GM18868 (cell line): Measurements from ENCODE around the gene CDKL1.

Source experiments
- ATAC-seq: cut with Tn5 transposase; IDR thresholded peaks from one replicate; pipeline ENCODE4 v1.9.1; 2021; ENCODE audit warnings: mild to moderate bottlenecking, moderate library complexity; ENCODE audit not compliant: unreplicated experiment

CDKL1 gene

DNA sequence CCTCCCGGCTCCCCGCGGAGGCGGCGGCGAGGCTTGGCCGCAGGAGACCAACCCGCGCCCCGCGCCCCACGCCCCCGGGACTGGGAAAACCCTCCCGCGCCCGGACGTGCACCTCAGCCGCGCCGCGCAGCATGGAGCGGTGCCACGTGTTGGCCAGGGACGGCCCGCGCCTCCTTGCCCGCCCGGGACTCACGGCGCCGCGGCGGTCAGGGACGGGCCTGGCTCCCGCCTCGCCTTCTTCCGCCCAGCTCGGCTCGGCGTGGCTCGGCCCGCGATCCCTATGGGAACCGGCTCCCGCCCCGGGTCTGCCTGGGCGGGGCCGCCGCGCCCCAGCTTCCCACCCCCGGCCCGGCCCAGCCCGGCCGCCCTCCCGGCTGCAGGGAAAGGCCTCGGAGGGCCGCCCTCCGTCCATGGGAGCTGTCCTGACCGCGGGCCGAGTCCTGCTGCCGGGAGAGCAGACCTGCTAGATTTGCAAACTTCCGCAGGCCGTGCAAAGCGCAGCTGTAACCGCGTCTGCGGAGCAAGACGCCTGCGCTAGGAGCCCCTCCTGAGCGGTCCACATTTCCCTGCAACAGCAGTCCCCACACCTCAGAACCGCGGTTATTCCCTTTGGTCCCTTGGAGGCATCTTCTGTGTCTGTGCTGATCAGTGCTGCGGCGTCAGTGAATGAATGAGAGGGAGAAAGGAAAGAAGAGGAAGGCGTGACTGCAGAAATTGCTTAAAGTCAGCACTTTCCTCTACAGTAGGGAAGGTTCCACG lies at the start of gene CDKL1:
CDKL1 (minus strand) TSS at position 251 of the 759 bp plus-strand sequence. CDS start 1,013 bp downstream, outside the sequence.
- peak; percentile 61 for ATAC-seq

DNA sequence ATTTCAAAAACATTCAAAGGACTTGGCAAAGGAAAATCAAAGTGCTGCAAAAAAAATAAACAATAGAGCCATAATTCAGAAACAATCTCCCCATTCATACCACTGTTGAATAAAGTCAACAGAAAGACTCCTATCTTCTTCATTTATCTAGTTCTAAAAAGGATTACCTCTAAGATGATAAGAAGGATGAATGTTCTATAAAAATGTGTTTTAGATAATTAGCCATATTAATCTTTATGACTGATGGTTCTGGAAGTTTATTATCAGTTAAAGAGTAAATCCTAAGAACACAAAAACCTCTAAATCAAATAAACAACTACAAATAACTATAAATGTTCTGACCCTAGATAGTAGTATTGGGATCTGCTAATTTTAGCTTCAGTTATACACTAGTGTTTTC lies 37.8 kb upstream of the CDKL1 start:
- ATAC-seq = no peak

DNA sequence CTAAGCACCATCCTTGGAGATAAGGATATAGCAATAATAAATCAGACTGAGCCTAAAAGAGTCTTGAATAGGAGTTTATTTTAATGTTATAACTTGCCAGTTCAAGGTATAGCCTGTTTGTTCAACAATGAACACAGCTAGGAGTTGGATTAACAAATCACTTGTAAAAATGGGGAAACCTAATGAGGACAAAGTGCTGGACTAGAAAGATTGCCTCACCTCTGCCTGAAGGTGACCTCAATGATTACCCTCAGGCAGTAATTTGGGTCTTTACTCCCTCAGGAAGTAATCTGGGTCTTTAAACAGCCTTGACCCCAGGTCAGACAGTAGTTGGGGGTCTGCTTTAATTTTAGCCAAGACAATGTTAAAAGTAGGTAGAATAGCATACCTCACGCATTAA lies 35.5 kb upstream of the CDKL1 start:
- ATAC-seq = no peak

DNA sequence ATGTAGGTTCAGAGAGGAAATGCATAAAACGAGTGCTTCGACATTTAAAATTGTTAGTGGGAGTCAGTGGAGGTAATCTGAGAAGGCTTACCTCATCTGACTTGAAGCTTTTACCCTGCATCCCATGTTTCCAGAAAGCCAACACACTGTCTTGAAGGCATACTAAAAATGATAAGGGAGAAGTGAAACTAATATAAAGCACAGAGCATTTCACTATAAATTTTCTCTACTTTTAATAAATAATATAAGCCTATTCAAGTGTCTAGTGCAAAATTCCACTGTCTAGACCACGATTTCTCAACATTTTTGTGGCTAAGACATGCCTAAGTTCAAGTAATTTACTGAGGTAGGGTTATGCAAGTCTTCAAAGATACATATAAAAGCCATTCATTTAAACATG lies 29.1 kb upstream of the CDKL1 start:
- no peak for ATAC-seq

DNA sequence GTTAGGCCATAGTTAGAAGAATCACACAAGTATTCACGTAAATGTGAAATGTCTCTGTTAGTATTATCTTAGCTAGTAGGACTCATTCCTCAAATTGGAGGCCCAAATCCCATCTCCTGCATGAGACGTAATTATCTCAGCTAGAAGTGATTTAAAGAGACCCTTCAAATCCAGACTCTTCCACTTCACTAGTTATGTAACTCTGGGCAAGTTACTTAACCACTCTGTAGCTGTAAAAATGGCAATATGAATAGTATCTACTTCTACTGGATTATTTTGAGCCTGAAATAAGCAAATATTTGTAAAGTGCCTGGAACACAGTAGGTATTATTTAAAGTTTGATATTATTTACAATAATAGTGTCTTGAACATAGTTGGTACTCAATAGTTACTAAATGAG lies 28.4 kb upstream of the CDKL1 start:
- ATAC-seq = no peak

DNA sequence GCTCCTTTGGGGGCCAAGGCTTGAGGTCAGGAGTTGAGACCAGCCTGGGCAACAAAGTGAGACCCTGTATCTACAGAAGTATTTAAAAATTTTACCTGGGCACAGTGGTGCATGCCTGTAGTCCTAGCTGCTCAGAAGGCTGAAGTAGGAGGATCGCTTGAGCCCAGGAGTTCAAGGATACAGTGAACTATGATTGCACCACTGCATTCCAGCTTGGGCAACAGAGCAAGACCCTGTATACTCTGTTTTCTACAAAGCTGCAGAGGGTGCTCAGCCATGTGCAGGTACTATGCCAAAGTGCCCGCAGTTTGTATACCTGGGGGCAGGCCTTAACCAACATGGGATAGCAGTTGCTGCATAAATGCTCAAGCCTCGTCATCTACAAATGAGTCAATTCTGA lies 26.8 kb upstream of the CDKL1 start:
- no peak for ATAC-seq

DNA sequence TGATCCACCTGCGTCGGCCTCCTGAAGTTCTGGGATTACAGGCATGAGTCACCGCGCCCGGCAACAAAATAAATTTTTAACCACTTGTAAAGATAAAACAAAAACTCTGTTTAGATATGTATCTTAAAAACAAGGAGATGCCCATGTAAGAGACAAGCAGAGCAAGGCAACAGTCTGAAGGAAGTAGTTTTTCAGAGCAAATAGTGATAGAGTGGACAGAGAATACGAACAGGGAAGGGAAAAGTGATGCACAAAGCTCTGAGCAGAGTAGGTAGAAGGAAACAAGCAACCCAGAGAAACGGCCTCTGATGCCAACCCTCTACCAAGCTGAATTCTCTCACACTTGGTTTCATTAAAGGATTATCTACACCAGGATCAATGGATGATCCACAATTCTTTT lies 24.8 kb upstream of the CDKL1 start:
- no peak for ATAC-seq

DNA sequence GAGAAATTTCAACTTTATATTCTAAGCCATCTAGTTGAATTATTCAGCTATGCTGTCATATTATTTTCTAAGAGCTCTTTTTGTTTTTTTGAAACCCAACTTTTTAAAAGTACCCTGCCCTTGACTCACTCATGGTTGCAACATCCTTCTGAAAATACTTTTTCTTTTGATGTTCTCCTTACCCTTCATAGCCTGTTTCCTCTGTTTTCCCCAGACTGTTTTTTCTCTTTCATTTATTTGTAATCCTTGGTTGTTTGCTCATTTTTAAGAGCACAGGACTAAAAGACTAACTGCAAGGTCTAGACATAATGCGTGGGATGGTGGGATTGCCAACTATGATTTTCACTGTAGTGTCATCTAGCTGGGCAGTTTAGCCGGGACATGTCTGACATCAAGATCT lies 21.2 kb upstream of the CDKL1 start:
- no peak for ATAC-seq

DNA sequence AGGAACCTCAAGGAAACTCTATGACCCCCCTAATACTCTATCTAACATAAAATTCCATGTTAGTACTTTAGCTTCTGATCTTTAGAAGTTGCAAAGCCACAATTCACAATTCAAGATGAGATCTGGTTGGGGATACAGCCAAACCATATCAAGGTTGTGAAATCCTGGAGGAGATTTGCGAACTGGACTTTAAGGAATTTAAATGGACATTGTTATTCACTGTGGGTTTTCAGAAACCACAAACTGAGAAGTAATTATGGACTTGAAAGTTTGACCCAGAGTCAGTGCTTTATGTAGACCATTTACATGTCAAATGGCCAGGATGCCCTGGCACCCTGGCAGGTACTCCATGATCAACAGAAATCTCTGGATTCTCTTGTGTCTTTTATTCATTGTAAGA lies 14.2 kb upstream of the CDKL1 start:
- no peak for ATAC-seq

DNA sequence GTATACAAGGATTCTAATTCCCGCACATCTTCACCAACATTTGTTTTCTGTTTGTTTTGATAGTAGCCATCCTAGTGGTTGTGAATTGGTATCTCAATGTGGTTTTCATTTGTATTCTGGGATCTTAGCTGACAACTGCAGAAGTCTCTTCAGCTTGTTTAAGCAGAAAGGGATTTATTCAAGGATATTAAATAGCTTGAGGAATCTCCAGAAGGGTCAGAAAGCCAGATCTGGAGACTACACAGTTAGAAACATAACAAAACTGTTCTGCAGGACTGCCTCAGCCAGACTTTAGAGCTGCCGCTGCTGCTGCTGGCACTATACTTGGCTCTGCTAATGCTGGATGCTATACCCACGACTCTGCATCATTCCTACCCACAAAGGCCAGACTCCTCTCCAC lies 13.4 kb upstream of the CDKL1 start:
- ATAC-seq = no peak

DNA sequence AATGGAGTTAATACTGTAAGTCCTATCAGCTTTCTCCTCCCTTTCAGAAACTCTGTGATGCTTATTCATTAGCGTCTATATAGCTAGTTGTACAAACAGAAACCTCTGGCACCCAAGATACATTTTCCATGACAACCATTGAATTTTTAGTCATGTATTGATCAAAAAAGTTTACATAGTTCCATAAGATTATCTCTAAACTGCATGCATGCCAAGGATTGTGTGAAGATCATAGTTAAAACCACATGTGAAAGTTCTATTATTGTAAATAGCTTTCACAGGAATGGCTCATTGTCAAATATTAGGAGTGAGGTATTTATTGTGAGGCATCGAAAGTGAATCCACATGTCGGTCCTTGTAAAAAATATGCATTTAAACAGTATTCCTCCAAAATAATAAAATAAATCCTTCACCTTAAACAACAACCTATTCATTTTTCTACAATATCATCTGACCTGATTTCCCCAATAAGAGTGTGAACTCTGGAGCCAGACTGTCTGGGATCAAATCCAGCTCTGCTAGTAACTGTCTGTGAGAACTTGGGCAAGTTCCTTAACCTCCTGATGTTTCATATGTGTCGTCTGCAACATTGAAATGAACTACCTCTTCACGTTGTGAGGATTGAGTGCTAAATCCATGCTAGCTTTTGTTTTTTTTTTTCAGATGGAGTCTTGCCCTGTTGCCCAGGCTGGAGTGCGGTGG lies 10.6 kb upstream of the CDKL1 start:
- ATAC-seq = no peak

DNA sequence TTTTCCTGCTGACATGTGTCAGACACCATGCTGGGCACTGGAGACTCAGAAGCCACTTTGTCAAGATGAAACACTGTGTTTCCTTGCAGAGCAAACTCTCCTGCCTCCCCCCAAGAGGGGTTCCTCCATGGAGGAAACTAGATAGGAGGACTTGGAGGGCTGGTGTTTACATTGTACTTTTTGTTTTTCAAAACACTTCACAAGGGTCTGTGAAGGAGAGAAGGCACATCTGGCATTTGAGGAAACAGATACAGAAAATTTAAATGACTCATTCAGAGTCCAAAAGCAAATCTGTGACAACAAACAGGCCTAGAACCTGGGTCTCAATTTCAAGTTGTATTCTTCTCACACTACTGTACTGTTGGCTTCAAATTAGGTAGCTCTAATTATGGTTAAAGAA lies 6.7 kb upstream of the CDKL1 start:
- ATAC-seq = no peak

DNA sequence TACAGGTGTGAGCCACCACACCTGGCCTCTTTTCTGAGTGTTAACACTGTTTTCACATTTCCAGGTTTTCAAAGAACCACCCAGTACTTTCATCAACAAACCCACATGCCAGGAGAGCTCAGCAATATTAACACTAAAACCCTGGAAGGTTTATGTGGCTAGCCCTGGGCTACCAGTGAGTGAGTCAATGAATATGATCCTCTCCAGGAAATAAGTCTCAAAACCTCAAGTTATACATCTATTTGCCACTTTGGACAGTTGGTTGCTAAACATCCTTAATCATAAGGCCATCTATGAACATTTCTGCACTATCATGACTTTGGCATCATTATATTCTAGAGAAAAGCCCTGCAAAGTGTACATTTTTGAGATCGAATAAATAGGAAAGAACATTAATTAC lies 6.3 kb upstream of the CDKL1 start:
- no peak for ATAC-seq

DNA sequence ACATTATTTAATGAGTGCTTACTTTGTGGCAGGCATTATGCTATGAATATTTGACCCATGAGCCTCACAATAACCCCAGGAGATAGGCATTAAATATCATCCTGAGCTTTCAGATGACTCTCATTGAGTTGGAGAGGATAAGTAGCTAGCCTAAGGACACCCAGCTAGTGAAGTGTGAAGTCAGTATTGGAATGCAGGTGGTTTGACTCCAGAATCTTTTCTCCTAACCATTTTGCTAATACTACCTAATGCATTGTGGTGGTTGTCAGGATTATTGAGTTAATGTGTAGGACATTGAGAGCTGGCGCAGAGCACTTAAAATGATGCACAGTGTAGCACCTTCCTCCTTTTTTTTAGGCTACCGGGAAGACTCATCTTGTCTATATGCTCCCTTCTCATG lies 3.8 kb upstream of the CDKL1 start:
- no peak for ATAC-seq

DNA sequence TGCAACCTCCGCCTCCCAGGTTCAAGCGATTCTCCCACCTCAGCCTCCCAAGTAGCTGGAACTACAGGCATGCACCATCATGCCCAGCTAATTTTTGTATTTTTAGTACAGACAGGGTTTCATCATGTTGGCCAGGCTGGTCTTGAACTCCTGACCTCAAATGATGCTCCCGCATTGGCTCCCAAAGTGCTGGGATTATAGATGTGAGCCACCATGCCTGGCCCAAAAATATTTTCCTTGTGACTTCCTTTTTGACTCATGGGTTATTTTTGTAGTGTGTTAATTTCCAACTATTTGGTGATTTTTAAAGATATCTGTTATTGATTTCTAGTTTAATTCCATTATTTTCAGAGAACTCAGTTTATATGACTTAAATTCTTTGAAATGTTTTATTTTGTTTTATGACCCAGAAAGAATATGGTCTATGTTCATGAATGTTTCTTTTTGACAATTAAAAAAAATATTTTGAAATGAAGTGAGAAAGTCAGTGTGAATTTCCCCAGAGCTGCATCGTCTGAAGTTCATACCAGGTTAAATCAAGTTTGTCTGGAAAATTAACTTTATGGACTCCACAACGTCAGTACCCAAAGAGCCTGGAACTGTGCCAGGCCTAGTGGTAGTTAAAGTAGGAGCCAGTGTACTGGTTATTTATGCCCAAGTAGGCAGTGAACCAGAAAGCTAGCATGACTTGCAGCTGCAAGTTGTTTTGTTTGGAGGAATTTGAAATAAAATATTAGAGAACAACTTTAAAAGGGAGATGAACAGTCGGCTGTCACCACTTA lies 2.8 kb upstream of the CDKL1 start:
- no peak for ATAC-seq

DNA sequence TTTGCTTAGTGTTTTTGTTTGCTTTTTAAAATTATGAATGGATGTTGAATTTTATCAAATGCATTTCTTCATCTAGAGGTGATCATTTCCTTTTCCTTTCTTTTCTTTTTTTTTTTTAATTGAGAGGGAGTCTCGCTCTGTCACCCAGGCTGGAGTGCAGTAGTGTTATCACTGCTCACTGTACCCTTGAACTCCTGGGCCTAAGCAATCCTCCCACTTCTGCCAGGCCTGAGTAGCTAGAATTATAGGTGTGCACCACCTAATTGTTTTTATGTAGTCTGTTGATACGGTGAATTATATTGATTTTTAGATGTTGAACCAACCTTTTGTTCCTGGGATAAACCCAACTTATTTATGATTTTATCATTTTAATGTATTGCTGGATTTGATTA lies 1.5 kb upstream of the CDKL1 start:
- no peak for ATAC-seq

DNA sequence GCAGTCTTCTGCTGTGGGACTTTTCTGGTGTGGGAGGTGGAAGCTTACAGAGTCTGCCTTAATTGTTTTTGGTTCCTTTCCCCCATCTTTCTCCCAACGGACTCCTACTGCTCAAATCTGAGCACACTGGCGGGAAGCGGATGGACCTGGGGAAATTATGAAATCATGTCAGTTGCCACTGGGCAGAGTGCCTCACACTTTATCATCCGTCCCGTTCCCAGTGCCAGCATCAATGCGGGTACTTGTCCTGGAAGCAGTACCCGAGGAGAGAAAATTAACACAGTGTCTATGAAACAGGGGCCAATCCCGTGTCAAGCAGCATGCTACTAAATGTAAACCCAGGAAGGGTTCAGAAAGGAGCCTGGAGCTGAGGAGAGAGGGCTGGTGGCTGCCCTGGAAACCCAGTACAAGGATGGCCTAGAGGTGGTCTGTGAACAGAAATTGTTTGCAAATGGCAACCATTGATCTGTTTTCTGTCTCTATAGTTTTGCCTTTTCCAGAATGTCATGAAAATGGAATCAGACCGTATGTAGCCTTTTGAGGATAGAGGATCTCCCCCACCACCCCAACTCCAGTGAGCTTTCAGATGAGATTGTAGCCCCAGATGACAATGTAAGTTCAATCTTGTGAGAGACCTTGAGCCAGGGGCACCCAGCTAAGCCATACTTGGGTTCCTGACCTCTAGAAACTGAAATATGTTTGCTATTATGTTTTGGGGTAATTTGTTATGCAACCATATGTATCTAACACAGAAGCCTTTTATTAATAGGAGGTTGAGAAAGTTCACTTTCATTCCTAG lies 908 bp upstream of the CDKL1 start:
- peak; percentile 8 for ATAC-seq

DNA sequence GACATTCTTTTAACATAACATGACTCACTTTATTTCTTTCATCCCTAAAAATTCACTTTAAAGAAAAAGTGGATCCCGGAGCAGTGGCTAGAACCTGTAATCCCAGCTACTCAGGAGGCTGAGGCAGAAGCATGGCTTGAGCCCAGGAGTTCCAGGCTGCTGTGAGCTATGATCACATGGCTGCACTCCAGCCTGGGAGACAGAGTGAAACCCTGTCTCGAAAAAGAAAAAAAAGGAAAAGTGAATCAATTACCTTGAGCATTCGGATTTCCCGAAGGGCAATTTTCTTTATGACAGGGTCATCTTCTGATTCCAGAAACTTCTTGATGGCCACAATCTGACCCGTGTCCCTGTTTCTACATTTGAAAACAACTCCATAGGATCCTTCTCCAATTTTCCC lies 1.2 kb downstream of the CDKL1 start:
- no peak for ATAC-seq

DNA sequence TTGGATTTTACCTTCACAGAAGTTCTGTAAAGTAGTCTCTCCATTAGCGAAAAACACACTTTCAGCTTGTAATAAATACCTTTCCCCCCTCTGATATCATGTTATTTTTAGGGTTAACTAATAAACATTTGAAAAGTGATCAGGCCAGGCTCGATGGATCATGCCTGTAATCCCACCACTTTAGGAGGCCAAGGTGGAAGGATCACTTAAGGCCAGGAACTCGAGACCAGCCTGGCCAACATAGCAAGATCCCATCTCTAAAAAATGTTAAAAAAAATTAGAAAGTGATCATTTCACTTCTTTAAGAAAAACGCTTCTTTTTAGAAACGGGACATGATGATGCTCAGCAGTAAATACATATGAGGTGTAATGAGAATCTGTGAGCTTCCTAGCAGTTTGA lies 2.0 kb downstream of the CDKL1 start:
- no peak for ATAC-seq

DNA sequence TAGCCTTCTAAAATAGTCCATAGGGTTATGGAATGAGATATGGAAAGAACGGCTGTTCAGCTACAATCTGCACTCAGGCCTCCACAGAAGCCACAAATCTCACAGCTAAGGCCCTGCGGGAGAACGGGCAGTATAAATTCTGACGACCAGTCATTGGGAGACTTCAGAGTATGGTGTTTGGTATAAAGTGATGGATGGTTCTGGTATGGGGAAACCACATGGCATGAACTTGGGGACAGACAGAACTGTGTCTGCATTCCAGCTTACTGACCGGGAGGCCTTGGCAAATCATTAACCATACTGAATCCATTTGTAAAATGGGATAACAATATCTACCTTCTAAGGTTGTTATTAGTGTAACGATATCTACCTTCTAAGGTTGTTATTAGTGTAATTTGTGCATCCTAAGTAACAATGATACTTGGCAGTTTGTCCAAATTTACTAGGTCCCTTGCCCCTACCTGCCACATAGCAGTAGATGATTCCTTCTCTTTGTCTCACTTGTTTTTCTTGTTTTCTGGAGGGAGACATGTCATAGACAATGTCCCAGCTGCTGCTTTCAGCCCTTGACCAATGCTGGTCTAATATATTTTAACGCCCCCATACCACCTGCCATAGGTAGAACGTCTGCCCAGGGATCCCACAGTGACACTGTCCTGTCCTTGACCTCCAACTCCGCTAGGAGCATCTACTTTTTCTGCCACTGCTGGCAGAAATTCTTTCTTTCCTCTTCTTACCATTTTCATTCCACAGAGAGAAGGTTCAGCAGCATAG lies 6.8 kb downstream of the CDKL1 start:
- no peak for ATAC-seq
